Left ventricle myocardium inferior (tissue), 1 donor: ENCODE data around the gene VWA5B1. TPM values are rescaled to one million over a fixed set of nuclear protein-coding genes. Genes with fewer than 3 reads are reported as not detected.

Experiments
- DNase-seq: peaks from one replicate; pipeline ENCODE4 v3.0.0-alpha.2; 2020
- H3K27ac ChIP-seq: fragments of 200-600 bp; replicated peaks from 2 replicates; pipeline ENCODE4 v1.8.0; 2021
- H3K27me3 ChIP-seq: fragments of 200-600 bp; 2 replicates; pipeline ENCODE4 v1.8.0; 2021; ENCODE audit warnings: low read depth
- H3K36me3 ChIP-seq: fragments of 200-600 bp; 2 replicates; pipeline ENCODE4 v1.8.0; 2021
- H3K4me1 ChIP-seq: fragments of 200-600 bp; 2 replicates; pipeline ENCODE4 v1.8.0; 2021
- H3K4me3 ChIP-seq: fragments of 200-600 bp; 2 replicates; pipeline ENCODE4 v1.8.0; 2021; ENCODE audit warnings: mild to moderate bottlenecking, moderate library complexity
- H3K9me3 ChIP-seq: fragments of 200-600 bp; replicated peaks from 2 replicates; pipeline ENCODE4 v1.8.0; 2021
- CTCF ChIP-seq: fragments of 200-600 bp; IDR thresholded peaks from 2 replicates; pipeline ENCODE4 v1.8.0; 2021; ENCODE audit warnings: antibody characterized with exemption, mild to moderate bottlenecking, borderline replicate concordance
- intact Hi-C: fragments of 100-400 bp; cut with micrococcal nuclease; formaldehyde crosslinking; loops from one replicate; pipeline ENCODE4 v1.11.0; 2022
- long read RNA-seq: library from polyadenylated mRNA; unstranded; transcript quantifications from one replicate; pipeline ENCODE4 v2.0.0, GENCODE V29; 2021
- total RNA-seq: library from RNA; stranded (reverse); fragmentation: NEBNext Ultra II Directional; extraction: Animal tissue kit (Norgen Biotek cat#: 25700); gene quantifications from one replicate; pipeline ENCODE4 v1.2.1, GENCODE V29; 2021
- donor health status: DM: no; HTN: yes; CAD: no; lungs with severe emphysema.

The VWA5B1 gene, protein sequence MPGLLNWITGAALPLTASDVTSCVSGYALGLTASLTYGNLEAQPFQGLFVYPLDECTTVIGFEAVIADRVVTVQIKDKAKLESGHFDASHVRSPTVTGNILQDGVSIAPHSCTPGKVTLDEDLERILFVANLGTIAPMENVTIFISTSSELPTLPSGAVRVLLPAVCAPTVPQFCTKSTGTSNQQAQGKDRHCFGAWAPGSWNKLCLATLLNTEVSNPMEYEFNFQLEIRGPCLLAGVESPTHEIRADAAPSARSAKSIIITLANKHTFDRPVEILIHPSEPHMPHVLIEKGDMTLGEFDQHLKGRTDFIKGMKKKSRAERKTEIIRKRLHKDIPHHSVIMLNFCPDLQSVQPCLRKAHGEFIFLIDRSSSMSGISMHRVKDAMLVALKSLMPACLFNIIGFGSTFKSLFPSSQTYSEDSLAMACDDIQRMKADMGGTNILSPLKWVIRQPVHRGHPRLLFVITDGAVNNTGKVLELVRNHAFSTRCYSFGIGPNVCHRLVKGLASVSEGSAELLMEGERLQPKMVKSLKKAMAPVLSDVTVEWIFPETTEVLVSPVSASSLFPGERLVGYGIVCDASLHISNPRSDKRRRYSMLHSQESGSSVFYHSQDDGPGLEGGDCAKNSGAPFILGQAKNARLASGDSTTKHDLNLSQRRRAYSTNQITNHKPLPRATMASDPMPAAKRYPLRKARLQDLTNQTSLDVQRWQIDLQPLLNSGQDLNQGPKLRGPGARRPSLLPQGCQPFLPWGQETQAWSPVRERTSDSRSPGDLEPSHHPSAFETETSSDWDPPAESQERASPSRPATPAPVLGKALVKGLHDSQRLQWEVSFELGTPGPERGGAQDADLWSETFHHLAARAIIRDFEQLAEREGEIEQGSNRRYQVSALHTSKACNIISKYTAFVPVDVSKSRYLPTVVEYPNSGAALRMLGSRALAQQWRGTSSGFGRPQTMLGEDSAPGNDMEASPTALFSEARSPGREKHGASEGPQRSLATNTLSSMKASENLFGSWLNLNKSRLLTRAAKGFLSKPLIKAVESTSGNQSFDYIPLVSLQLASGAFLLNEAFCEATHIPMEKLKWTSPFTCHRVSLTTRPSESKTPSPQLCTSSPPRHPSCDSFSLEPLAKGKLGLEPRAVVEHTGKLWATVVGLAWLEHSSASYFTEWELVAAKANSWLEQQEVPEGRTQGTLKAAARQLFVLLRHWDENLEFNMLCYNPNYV
- total RNA-seq, result 0.16 TPM
- long read RNA-seq, result 0 reads

DNA sequence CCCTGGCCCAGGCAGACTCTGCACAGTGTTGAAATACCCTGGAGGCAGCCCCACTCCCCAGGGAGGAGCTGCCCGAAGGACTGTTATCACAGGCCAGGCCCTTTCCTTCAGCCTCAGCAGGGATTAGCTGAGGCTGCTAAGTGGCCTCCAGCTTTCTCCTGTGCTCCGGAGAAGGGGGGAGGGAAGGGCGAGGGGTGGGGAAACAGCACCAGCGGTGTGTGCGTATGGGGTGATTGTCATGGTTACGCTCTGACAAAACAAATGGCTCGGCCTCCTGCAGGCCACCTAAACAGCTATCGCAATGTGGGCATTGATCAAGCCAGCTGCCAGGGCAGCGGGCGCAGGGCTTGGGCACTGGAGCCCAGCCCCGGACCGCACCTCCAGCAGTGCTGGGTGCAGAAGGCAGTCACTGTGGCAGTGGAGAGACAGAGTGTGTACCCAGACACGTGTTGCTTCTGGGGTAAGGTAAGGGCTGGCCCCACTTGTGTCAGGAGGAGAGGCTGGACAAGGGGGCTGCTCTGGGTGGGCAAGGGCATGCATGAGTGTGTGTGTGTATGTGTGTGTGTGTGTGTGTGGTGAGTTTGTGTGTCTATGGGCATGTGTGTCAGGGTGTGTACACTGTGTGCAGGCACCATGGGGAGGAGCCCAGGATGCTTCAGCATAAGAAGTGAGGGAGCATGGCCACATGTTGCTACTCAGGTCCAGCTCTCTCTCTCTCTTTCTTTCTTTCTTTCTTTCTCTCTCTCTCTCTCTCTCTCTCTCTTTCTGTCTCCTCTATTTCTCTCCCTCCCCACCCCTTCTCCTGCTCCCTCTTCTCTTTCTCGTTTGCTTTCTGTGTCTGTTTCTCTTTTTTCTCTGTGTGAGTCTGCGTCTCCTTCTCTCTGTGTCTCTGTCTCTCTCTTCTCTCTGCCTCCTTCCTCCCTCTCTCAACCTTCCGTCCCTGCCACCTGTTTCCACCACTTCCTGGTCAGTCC is at the start of gene VWA5B1:
Gene VWA5B1 (plus strand): TSS at position 252 of the 974 bp plus-strand sequence. CDS start 19,727 bp downstream, outside the sequence.
- H3K27me3 ChIP-seq, result peaks cover 76% of the 10 kb centered on the region
- TF ChIP-seq CTCF, result no peak
- no peak within 1 kb of the TSS for H3K27ac ChIP-seq
- no peaks in the 10 kb centered on the region for H3K9me3 ChIP-seq
- H3K4me1 ChIP-seq, result peaks cover 8% of the 10 kb centered on the region
- peak within 1 kb of the TSS; percentile 39 for H3K4me3 ChIP-seq
- DNase-seq, result no peak
- no peaks in the 10 kb centered on the region for H3K36me3 ChIP-seq
- intact Hi-C loops, result no loop called here

DNA sequence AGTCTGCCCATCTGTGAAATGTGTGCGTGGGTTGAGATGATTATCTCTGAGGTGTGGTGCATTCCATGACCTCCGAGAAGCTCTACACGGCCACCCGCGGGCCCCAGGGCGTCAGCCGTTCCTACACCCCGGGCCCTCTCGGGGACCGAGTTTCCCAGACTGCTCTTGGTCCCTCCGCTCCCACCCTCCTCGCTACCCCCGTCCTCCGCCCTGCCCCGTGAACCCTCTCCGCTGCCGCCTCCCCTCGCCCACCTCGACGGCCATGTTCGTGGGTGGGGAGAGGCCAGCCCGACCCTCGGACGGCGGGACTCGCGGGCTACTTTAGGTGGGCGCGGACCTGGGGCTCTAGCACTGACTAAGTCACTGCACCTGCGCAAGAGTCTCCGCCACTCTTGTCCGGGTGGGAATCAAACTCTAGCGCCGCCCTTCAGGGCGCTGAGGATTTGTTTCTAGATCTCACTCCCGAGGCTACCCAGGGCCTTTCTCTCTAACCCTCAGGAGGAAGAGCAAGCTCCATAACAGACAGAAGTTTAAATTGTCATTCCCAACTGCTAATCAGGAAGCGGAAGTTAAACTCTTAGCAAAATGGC is 47.7 kb upstream of the VWA5B1 start:
- Histone ChIP-seq H3K36me3 (no peaks in the 10 kb centered on the region), H3K4me3 (no peak overlapping the region), H3K4me1 (no peaks in the 10 kb centered on the region), H3K27me3 (peaks cover 87% of the 10 kb centered on the region), H3K27ac (no peak overlapping the region), H3K9me3 (no peaks in the 10 kb centered on the region)
- no peak for TF ChIP-seq CTCF
- DNase-seq, result no peak
- intact Hi-C loops, result no loop called here

DNA sequence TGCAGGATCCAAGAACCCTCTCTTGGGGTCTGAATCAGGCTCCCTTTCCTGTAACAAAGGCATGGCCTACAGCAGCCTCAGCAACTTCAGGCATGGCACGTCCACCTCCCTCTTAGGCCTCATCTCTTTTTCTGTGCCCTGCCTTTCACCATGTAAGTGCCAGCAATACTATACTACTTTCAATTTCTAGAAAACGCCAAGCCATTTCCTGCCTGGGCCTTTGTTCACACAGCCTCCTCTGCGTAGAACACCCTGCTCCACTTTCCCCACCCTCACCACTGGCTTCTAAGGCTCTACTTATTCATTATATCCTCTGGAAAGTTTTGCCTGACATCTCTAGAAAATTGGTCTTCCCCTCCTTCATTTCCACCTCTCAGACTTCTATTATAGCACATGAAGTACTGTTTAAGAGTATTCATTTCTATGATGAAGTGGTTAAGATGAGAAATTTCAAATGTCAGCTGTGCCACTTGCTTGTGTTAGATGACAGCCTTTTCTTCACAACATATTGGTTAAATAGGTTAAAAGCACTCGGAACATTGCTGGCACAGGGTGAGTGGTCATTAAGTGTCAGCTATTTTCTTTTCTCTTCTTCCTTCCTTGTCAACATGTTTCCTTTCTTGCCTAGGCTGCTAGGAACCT is 41.6 kb upstream of the VWA5B1 start:
- no peak for DNase-seq
- TF ChIP-seq CTCF, result no peak
- no peak overlapping the region for H3K4me3 ChIP-seq
- no peak overlapping the region for H3K27ac ChIP-seq
- no peaks in the 10 kb centered on the region for H3K36me3 ChIP-seq
- no peaks in the 10 kb centered on the region for H3K9me3 ChIP-seq
- intact Hi-C loops, result no loop called here
- peaks cover 6% of the 10 kb centered on the region for H3K4me1 ChIP-seq
- peaks cover 27% of the 10 kb centered on the region for H3K27me3 ChIP-seq

- Histone ChIP-seq H3K27me3 (peaks cover 14% of the 10 kb centered on the region), H3K4me1 (peaks cover 6% of the 10 kb centered on the region), H3K36me3 (no peaks in the 10 kb centered on the region), H3K27ac (no peak overlapping the region), H3K9me3 (no peaks in the 10 kb centered on the region), H3K4me3 (no peak overlapping the region)
- no peak for TF ChIP-seq CTCF
- DNase-seq, result no peak
- intact Hi-C loops, result no loop called here
Measured at GRCh38 chr1:20250340-20250989, 40.2 kb upstream of the VWA5B1 start.
